ENCODE measurements around the gene OPCML.

OPCML gene

DNA sequence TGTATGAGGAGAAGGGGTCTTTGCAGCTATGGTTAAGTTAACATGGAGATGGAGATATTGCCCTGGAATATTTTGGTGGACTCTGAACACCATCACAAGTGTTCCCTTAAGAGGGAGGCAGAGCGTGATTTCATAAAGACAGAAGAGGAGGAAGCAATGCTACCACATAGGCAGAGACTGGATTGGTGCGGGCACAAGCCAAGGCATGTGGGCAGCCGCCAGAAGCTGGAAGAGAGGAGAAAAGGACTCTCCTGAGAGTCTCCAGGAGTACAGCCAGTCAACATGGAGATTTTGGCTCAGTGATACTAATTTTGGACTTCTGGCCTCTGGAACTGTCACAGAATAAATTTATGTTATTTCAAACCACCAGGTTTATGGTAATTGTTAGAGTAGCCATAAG, 231.6 kb downstream of the OPCML start:
- TF ChIP-seq, protein P1, sequence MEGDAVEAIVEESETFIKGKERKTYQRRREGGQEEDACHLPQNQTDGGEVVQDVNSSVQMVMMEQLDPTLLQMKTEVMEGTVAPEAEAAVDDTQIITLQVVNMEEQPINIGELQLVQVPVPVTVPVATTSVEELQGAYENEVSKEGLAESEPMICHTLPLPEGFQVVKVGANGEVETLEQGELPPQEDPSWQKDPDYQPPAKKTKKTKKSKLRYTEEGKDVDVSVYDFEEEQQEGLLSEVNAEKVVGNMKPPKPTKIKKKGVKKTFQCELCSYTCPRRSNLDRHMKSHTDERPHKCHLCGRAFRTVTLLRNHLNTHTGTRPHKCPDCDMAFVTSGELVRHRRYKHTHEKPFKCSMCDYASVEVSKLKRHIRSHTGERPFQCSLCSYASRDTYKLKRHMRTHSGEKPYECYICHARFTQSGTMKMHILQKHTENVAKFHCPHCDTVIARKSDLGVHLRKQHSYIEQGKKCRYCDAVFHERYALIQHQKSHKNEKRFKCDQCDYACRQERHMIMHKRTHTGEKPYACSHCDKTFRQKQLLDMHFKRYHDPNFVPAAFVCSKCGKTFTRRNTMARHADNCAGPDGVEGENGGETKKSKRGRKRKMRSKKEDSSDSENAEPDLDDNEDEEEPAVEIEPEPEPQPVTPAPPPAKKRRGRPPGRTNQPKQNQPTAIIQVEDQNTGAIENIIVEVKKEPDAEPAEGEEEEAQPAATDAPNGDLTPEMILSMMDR (IDR thresholded peaks at IDR 0.05; ENCODE audit: low read length), result no peak
- no peak for TF ChIP-seq EZH2 (IDR thresholded peaks at IDR 0.05; ENCODE audit: borderline replicate concordance, low read length)
- Histone ChIP-seq H3K36me3 (ENCODE audit: insufficient read depth, low read length) (no peaks in the 10 kb centered on the region), H3K4me1 (ENCODE audit: insufficient read depth, low read length, severe bottlenecking) (no peaks in the 10 kb centered on the region), H3K79me2 (ENCODE audit: insufficient read depth, low read length) (no peaks in the 10 kb centered on the region), H3K27ac (ENCODE audit: low read depth, low read length, poor library complexity, severe bottlenecking) (no peak overlapping the region), H2AFZ (ENCODE audit: low read length) (no peak overlapping the region), H3K9me2 (ENCODE audit: low read depth, low read length) (no peaks in the 10 kb centered on the region), H3K9me3 (ENCODE audit: low read length) (no peaks in the 10 kb centered on the region), H3F3A (ENCODE audit: insufficient read depth, low read length) (no peaks in the 10 kb centered on the region), H3K4me2 (ENCODE audit: low read length) (no peak overlapping the region), H4K20me1 (ENCODE audit: insufficient read depth, low read length) (no peaks in the 10 kb centered on the region), H3K9ac (ENCODE audit: low read length) (no peak overlapping the region), H3K27me3 (ENCODE audit: insufficient read depth, low read length) (no peaks in the 10 kb centered on the region), H3K4me3 (ENCODE audit: low read depth, low read length, poor library complexity, severe bottlenecking) (no peak overlapping the region)

DNA sequence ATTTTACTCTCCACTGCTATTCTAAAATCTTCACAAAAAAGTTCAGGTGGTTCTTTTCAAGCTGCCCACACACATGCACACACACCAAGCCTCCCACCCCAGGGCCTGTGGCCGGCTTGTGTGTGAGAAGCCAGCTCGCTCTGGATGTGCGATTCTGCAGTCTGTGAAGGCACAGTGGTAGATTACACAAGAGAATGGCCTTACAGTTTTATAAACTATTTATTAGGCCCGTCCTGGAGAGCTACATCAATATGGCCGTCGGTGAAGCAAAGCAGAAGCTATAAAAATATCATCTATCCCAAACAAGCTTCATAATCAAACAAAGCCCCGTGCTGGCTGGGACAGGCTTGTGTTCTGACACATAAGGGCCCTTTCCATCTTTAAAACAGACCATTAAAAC, 240.5 kb downstream of the OPCML start:
- Histone ChIP-seq H3K9ac (ENCODE audit: low read length) (no peak overlapping the region), H3K4me2 (ENCODE audit: low read length) (no peak overlapping the region), H3K79me2 (ENCODE audit: insufficient read depth, low read length) (no peaks in the 10 kb centered on the region), H3K9me2 (ENCODE audit: low read depth, low read length) (no peaks in the 10 kb centered on the region), H3K36me3 (ENCODE audit: insufficient read depth, low read length) (no peaks in the 10 kb centered on the region), H3K9me3 (ENCODE audit: low read length) (no peaks in the 10 kb centered on the region), H3K27me3 (ENCODE audit: insufficient read depth, low read length) (no peaks in the 10 kb centered on the region), H3K27ac (ENCODE audit: low read depth, low read length, poor library complexity, severe bottlenecking) (no peak overlapping the region), H3K4me1 (ENCODE audit: insufficient read depth, low read length, severe bottlenecking) (no peaks in the 10 kb centered on the region), H2AFZ (ENCODE audit: low read length) (no peak overlapping the region), H4K20me1 (ENCODE audit: insufficient read depth, low read length) (no peaks in the 10 kb centered on the region), H3K4me3 (ENCODE audit: low read depth, low read length, poor library complexity, severe bottlenecking) (no peak overlapping the region), H3F3A (ENCODE audit: insufficient read depth, low read length) (no peaks in the 10 kb centered on the region)
- TF ChIP-seq EZH2 (IDR thresholded peaks at IDR 0.05; ENCODE audit: borderline replicate concordance, low read length), result no peak
- TF ChIP-seq, protein P1 (IDR thresholded peaks at IDR 0.05; ENCODE audit: low read length), result no peak

DNA sequence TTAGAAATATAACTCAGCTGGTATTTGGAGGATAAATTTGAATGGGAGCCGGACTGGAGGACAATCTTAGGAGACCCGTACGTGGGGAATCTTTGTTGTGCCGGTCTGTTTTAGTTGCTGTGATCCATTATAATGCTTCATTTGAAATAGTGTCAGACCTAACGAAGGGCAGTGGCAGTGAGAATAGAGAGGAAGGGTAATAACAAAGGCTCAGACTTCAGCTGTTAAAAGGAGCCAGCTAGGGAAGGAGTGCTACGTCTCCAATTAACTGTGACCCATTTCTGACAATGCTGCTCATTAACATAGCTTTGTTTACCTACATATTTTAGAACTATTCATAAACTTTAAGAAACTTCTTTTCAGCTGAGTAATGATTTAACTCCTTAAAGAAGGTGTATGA, 246.9 kb downstream of the OPCML start:
- Histone ChIP-seq H3K9me3 (ENCODE audit: low read length) (no peaks in the 10 kb centered on the region), H3K9ac (ENCODE audit: low read length) (no peak overlapping the region), H3K36me3 (ENCODE audit: insufficient read depth, low read length) (no peaks in the 10 kb centered on the region), H3K4me1 (ENCODE audit: insufficient read depth, low read length, severe bottlenecking) (no peaks in the 10 kb centered on the region), H3K27ac (ENCODE audit: low read depth, low read length, poor library complexity, severe bottlenecking) (no peak overlapping the region), H4K20me1 (ENCODE audit: insufficient read depth, low read length) (no peaks in the 10 kb centered on the region), H2AFZ (ENCODE audit: low read length) (no peak overlapping the region), H3K4me3 (ENCODE audit: low read depth, low read length, poor library complexity, severe bottlenecking) (no peak overlapping the region), H3K9me2 (ENCODE audit: low read depth, low read length) (no peaks in the 10 kb centered on the region), H3K27me3 (ENCODE audit: insufficient read depth, low read length) (no peaks in the 10 kb centered on the region), H3F3A (ENCODE audit: insufficient read depth, low read length) (no peaks in the 10 kb centered on the region), H3K79me2 (ENCODE audit: insufficient read depth, low read length) (no peaks in the 10 kb centered on the region), H3K4me2 (ENCODE audit: low read length) (no peak overlapping the region)
- TF ChIP-seq, protein P1 (IDR thresholded peaks at IDR 0.05; ENCODE audit: low read length), result no peak

Data from OCI-LY1 (cell line).